Lower leg skin (tissue), 3 donors: Measurements from ENCODE around the gene RPL7L1.

Experiments
- POLR2A ChIP-seq, 2 donors: fragments of 450-650 bp; IDR thresholded peaks; one replicate each; pipeline ENCODE4 v1.6.1; 2016 to 2017; ENCODE audit warnings: antibody characterized with exemption in 2 of 2, mild to moderate bottlenecking in 1 of 2, moderate library complexity in 1 of 2
- TF ChIP-seq, protein P1 (sequence below), 3 donors: fragments of 450-650 bp; IDR thresholded peaks; one replicate each; pipeline ENCODE4 v1.5.1; 2016; ENCODE audit warnings: antibody characterized with exemption in 3 of 3, mild to moderate bottlenecking in 3 of 3, moderate library complexity in 2 of 3

DNA sequence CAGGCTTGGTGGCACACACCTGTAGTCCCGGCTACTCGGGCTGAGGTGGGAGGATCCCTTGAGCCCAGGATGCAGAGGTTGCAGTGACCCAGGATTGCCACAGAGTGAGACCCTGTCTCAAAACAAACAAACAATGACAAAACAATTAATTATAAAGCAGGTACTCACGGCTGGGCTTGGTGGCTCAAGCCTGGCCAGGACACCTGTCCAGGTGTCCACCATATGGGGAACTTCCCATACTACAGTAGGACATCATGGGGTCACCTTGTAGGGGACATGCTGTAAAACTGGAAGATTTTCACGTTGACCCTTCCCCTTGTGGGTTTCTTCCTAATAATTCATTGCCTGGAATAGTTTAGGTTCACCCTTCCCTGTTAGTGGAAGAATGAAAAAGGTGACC lies 30.7 kb upstream of the RPL7L1 start:
- no peak for TF ChIP-seq POLR2A (IDR thresholded peaks at IDR 0.05)
- TF ChIP-seq, protein P1, sequence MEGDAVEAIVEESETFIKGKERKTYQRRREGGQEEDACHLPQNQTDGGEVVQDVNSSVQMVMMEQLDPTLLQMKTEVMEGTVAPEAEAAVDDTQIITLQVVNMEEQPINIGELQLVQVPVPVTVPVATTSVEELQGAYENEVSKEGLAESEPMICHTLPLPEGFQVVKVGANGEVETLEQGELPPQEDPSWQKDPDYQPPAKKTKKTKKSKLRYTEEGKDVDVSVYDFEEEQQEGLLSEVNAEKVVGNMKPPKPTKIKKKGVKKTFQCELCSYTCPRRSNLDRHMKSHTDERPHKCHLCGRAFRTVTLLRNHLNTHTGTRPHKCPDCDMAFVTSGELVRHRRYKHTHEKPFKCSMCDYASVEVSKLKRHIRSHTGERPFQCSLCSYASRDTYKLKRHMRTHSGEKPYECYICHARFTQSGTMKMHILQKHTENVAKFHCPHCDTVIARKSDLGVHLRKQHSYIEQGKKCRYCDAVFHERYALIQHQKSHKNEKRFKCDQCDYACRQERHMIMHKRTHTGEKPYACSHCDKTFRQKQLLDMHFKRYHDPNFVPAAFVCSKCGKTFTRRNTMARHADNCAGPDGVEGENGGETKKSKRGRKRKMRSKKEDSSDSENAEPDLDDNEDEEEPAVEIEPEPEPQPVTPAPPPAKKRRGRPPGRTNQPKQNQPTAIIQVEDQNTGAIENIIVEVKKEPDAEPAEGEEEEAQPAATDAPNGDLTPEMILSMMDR (IDR thresholded peaks at IDR 0.05): no peak
